ENCODE results near the gene GALNT14. TPM values are rescaled to one million over a fixed set of nuclear protein-coding genes. Genes with fewer than 3 reads are reported as not detected.
A peak's percentile ranks its signal among the peaks of the same experiment; 100 is the strongest.

The GALNT14 gene
- total RNA-seq, 1 donor from 2014 or later, result 5.1 TPM

- no peak for DNase-seq (ENCODE audit: low spot score)
These were observed 121.6 kb downstream of the GALNT14 start for GRCh38 chr2:31016648-31017047.

- no peak for DNase-seq (ENCODE audit: low spot score)
These were observed 123.7 kb downstream of the GALNT14 start for GRCh38 chr2:31014516-31014915.

GRCh38 chr2:31013301-31013700 is 124.9 kb downstream of the GALNT14 start:
- DNase-seq (ENCODE audit: low spot score), result no peak

GRCh38 chr2:31012406-31012805 is 125.8 kb downstream of the GALNT14 start:
- DNase-seq (ENCODE audit: low spot score), result no peak

- no peak for DNase-seq (ENCODE audit: low spot score)
These were observed 126.7 kb downstream of the GALNT14 start for GRCh38 chr2:31011587-31011986.

- DNase-seq (ENCODE audit: low spot score), result no peak
These were observed 129.6 kb downstream of the GALNT14 start for GRCh38 chr2:31008561-31009114.

GRCh38 chr2:31004257-31004656 is 134.0 kb downstream of the GALNT14 start:
- no peak for DNase-seq (ENCODE audit: low spot score)

GRCh38 chr2:31003749-31004148 is 134.5 kb downstream of the GALNT14 start:
- no peak for DNase-seq (ENCODE audit: low spot score)

- DNase-seq (ENCODE audit: low spot score), result no peak
These were observed 135.6 kb downstream of the GALNT14 start for GRCh38 chr2:31002537-31003150.

GRCh38 chr2:31000970-31001369 is 137.3 kb downstream of the GALNT14 start:
- no peak for DNase-seq (ENCODE audit: low spot score)

GRCh38 chr2:30998672-30999071 is 139.6 kb downstream of the GALNT14 start:
- DNase-seq (ENCODE audit: low spot score), result peak; percentile 76

GRCh38 chr2:30997979-30998378 is 140.3 kb downstream of the GALNT14 start:
- peak; percentile 92 for DNase-seq (ENCODE audit: low spot score)

- DNase-seq (ENCODE audit: low spot score), result no peak
These were observed 143.8 kb downstream of the GALNT14 start for GRCh38 chr2:30994227-30995056.

- no peak for DNase-seq (ENCODE audit: low spot score)
These were observed 145.5 kb downstream of the GALNT14 start for GRCh38 chr2:30992781-30993180.

- peak; percentile 57 for DNase-seq (ENCODE audit: low spot score)
These were observed 147.6 kb downstream of the GALNT14 start for GRCh38 chr2:30990671-30991070.

GRCh38 chr2:30990176-30990575 is 148.1 kb downstream of the GALNT14 start:
- peak; percentile 21 for DNase-seq (ENCODE audit: low spot score)

GRCh38 chr2:30989746-30990145 is 148.5 kb downstream of the GALNT14 start:
- no peak for DNase-seq (ENCODE audit: low spot score)

GRCh38 chr2:30987566-30987965 is 150.7 kb downstream of the GALNT14 start:
- DNase-seq (ENCODE audit: low spot score), result no peak

GRCh38 chr2:30986231-30986580 is 152.0 kb downstream of the GALNT14 start:
- peak; percentile 65 for DNase-seq (ENCODE audit: low spot score)

- peak; percentile 64 for DNase-seq (ENCODE audit: low spot score)
These were observed 152.6 kb downstream of the GALNT14 start for GRCh38 chr2:30985493-30986230.

- no peak for DNase-seq (ENCODE audit: low spot score)
These were observed 154.1 kb downstream of the GALNT14 start for GRCh38 chr2:30984148-30984547.

GRCh38 chr2:30981510-30981909 is 156.7 kb downstream of the GALNT14 start:
- DNase-seq (ENCODE audit: low spot score), result peak; percentile 88
